Measurements from ENCODE around the gene VAX1.
"Not testable (repeated sequence)": the region's sequence is repeated elsewhere in the genome, so short reads cannot be mapped to it uniquely, and the experiment has no call there.

Gene VAX1

GRCh38 chr10:117137911-117138642 lies at the start of gene VAX1:
TSS of gene VAX1 (minus strand) at chr10:117138270. CDS start at chr10:117138056, 214 bp downstream.
- no peak for DNase-seq (ENCODE audit: low spot score)

- DNase-seq (ENCODE audit: low spot score): peak; percentile 52
Measured at GRCh38 chr10:117186832-117187615, 49.0 kb upstream of the VAX1 start.

- DNase-seq (ENCODE audit: low spot score): not testable (repeated sequence)
Measured at GRCh38 chr10:117185817-117186216, 47.7 kb upstream of the VAX1 start.

- DNase-seq (ENCODE audit: low spot score): no peak
Measured at GRCh38 chr10:117184821-117185220, 46.8 kb upstream of the VAX1 start.

GRCh38 chr10:117184296-117184695 lies 46.2 kb upstream of the VAX1 start:
- DNase-seq (ENCODE audit: low spot score): no peak

- DNase-seq (ENCODE audit: low spot score): no peak
Measured at GRCh38 chr10:117178190-117178589, 40.1 kb upstream of the VAX1 start.

GRCh38 chr10:117175901-117176534 lies 37.9 kb upstream of the VAX1 start:
- peak; percentile 75 for DNase-seq (ENCODE audit: low spot score)

- no peak for DNase-seq (ENCODE audit: low spot score)
Measured at GRCh38 chr10:117175215-117175900, 37.3 kb upstream of the VAX1 start.

- DNase-seq (ENCODE audit: low spot score): peak; percentile 82
Measured at GRCh38 chr10:117174439-117175214, 36.6 kb upstream of the VAX1 start.

- DNase-seq (ENCODE audit: low spot score): no peak
Measured at GRCh38 chr10:117170244-117170643, 32.2 kb upstream of the VAX1 start.

- DNase-seq (ENCODE audit: low spot score): no peak
Measured at GRCh38 chr10:117169480-117169879, 31.4 kb upstream of the VAX1 start.

GRCh38 chr10:117168729-117169128 lies 30.7 kb upstream of the VAX1 start:
- no peak for DNase-seq (ENCODE audit: low spot score)

GRCh38 chr10:117167789-117168674 lies 30.0 kb upstream of the VAX1 start:
- peak; percentile 77 for DNase-seq (ENCODE audit: low spot score)

GRCh38 chr10:117167346-117167788 lies 29.3 kb upstream of the VAX1 start:
- no peak for DNase-seq (ENCODE audit: low spot score)

- no peak for DNase-seq (ENCODE audit: low spot score)
Measured at GRCh38 chr10:117166418-117167345, 28.6 kb upstream of the VAX1 start.

- DNase-seq (ENCODE audit: low spot score): peak; percentile 79
Measured at GRCh38 chr10:117165538-117166417, 27.7 kb upstream of the VAX1 start.

GRCh38 chr10:117164592-117165537 lies 26.8 kb upstream of the VAX1 start:
- DNase-seq (ENCODE audit: low spot score): no peak
